SH-SY5Y (cell line): Measurements from ENCODE around the gene EPB41L3.

Experiments
- GATA2 ChIP-seq: IDR thresholded peaks from 2 replicates; pipeline ENCODE4 v1.6.1; 2011; ENCODE audit warnings: mild to moderate bottlenecking, low read depth, low read length
- GATA3 ChIP-seq: IDR thresholded peaks from 2 replicates; pipeline ENCODE4 v1.6.1; 2011; ENCODE audit warnings: low read depth, mild to moderate bottlenecking, low read length, moderate library complexity

Gene EPB41L3

DNA sequence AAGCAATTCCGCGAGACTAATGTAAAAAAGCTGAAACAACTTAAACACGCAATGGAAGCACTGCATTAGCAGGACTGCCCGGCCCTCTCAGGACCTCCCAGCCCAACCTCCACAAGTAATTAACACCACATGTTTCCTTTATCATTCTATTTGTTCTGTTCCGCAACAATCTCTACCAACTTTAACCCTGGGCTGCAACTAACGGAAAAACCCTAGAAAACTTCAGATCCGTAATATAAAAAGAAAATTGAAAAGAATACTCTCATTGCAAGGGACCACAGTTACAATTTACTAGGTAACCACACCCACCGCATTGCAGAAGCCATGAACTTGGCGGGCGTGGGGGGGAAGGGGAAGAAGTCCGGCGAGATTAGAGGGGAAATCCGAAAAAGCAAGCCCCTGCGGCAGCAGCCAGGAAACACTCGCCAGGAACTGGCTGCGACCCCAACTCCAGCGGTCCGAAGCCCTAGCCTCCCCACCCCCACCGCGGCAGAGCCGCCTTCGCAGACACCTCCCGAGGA lies 1.2 kb downstream of the EPB41L3 start:
- no peak for TF ChIP-seq GATA3
- no peak for TF ChIP-seq GATA2

DNA sequence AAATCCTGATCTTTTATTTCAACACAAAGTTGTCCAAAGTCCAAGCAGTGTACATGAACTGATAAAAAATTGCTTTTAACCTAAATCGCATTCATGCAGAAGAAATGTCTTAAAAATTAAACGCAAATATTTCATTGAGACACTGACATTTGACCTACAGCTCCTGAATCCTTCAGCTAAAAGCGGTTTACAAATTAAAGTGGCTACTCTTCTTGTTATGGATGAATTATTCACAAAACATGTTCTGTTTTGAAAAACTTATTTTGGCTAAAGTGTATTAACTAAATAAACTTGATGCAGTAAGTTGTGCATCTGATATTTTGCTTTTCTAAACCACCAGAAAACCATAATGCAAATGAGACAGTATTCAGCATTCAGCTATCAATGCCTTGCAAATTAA lies 2.2 kb downstream of the EPB41L3 start:
- TF ChIP-seq GATA3: no peak
- TF ChIP-seq GATA2: no peak

DNA sequence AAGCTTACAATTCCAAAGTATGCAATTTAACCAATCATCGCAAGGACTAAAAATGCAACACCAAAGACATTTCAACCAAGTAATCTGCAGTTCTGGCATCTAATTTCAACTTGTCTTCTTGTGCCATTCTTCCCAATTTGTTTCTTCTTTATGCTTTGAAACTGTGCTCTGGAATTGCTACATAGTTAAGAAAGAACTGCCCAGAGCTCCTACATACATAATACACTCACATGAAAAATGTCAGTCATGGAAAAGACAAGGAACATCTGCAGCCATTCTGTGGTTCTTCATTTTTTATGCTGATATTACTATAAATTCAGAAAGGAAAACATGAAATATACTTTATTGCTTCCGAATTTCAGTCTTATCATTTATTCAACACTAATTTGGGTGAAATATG lies 4.4 kb downstream of the EPB41L3 start:
- TF ChIP-seq GATA3 (no peak), GATA2 (no peak)

DNA sequence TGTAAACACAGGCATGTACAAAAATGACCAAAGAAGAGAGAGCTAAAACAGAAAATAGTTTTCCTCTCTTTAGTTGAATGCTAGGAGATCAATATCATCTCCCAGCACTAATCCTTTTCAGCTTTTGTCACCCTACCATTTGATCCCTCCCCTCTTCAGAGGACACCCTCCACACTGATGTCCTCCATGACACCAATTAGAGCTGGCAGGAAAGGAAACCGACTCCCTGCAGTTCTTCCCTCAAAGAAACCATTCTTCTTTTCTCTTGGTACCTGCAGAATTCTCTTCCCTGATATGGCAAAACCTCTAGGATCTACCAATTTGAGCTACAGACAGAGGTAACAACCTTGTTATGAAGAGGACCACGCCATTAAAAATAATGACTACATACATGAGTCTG lies 5.3 kb downstream of the EPB41L3 start:
- TF ChIP-seq GATA3: no peak
- TF ChIP-seq GATA2: no peak

DNA sequence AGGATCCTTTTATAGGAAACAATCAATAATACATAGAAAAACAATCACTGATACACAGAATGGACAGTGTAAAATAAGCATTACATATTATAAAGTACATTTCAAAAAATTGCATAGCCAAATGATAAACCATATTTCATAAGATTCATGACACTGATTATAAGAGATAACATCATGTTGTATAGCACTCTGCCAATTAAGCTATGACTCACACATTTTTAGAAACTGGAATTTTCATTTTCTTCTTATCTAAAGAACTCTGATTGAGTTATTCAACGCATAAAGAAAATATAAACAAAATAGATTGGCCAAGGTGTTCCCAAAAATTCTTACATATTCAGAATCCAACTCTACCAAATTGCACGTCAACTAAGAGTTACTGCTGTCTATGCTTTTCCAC lies 5.9 kb downstream of the EPB41L3 start:
- TF ChIP-seq GATA3: no peak
- no peak for TF ChIP-seq GATA2

DNA sequence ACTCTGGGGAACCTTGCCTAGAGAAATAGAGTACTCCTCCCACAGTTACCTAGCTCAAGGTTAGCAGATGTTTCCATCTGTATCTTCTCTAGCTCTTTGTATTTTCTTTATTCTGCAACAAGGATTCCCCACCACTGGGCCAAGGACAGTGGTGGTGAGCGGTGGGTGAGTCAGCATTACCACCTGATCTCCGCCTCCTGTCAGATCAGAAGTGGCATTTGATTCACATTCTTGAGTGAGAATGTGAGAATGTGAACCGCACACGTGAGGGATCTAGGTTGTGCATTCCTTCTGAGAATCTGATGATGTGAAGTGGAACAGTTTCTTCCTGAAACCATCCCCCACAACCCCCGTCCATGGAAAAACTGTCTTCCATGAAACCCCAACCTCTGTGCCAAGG lies 9.0 kb downstream of the EPB41L3 start:
- TF ChIP-seq GATA2: no peak
- no peak for TF ChIP-seq GATA3

DNA sequence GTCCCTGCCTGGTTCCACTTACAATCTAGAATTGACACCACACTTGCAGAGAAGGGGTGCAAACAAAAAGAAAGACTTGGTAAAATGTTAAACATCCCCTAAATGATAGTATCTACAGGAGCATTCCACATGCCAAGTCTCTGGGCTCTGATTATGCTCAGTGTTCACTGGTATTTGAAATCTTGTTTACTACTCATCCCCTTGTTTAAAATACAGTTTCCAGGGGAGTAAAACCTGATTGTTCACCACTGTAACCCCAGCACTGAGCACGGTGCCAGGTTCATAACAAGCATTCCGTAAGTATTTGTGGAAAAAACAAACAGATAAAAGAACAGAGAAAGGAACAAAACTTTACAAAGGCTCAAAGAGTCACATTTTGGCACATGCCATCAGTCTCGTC lies 11.7 kb downstream of the EPB41L3 start:
- no peak for TF ChIP-seq GATA2
- no peak for TF ChIP-seq GATA3

DNA sequence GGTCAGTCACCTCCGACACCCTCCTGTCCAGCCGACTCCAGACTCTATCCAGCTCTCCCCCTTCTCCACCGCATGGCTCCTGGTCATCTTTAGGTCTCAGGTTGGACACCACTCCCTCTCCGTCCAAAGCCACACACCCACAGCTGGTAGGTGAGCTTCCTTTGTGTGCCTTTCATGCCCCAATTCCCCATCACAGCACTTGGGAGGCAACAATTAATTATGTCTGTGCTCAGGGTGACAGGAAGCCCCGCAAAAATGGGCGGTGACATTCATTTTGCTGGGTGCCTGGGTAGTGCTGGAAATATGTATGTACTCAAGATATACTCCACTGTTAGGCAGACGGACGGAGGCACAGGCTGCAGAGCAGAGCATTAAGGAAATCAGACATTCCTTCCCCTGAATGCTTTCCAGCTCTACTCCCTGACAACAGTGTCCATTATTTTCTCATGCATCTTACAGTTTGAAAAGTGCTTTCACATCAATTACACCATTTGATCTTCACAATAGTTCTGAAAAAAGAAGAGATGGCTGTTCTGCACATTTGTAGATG lies 13.1 kb downstream of the EPB41L3 start:
- TF ChIP-seq GATA3 (no peak), GATA2 (no peak)

DNA sequence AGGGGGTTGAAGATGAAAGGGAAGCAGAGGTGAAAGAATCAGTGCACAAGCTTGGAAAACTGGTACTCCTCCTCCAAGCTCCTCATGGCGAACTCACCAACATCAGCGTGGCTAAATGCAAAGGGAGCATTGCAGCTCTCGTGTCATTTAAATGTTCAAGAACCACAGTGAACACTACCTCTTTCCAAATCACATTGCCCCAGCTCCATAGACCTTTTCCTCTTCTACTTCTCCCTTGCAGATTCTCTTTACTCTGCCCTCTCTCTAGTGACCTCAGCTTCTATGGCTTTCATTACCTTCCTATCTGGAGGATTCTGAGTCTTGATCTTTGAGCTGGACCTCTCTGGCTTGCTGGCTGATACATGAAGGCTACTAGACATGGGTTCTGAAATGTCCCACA lies 14.3 kb downstream of the EPB41L3 start:
- no peak for TF ChIP-seq GATA3
- no peak for TF ChIP-seq GATA2

DNA sequence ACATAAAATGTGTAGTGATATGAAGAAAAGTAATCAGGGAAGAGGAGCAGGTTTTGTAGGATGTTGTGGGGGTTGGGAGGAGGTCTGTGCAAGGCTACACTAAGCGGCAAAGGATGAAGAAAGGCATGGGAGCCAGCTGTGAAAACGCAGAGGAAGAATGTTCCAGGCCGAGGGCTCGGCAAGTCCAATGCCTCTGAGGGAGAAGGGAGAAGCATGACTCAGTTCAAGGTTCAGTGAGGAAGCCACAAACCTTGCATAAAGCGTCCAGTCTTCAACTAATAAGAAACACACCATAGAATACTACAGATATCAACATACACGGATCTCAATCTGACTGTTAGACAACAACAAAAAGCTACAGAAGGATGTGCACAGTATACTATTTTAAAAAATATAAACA lies 16.2 kb downstream of the EPB41L3 start:
- TF ChIP-seq GATA2 (no peak), GATA3 (no peak)

DNA sequence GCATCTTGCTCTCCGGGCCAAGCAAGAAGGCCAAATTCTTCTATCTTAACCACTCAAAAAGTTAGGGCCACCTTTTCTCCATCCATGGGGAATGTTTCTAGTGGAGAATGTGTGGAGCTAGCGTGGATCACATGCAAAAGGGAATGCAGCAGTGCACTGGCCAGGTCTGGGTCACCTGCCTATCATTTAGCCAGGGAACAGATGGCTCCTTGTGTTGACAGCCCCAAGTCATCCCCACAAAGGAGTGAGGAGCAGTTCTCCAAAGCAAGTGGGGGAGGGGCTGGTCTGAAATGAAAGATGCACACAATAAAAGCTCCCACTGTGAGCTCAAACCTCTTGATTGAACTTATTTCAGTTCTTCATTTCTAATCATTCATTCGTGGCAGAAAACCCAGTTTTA lies 19.1 kb downstream of the EPB41L3 start:
- TF ChIP-seq GATA3 (no peak), GATA2 (no peak)

DNA sequence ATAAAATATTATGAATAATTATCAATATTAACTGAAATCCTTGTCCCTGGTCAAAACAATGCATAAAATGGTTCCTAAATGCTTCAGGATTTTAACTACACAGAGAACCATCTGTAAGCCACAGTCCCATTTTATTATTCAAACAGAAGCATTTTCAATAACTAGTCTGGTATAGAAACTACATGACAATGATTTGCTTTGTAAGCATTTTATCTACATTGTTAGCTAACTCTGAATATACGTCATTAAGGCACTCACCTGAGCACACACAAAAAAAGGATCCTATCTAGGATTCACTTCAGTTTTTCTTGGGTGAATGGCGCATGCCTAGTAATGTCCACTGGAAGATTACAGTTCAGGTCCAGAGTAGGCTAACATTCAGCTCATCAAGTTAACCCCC lies 22.8 kb downstream of the EPB41L3 start:
- no peak for TF ChIP-seq GATA3
- no peak for TF ChIP-seq GATA2

DNA sequence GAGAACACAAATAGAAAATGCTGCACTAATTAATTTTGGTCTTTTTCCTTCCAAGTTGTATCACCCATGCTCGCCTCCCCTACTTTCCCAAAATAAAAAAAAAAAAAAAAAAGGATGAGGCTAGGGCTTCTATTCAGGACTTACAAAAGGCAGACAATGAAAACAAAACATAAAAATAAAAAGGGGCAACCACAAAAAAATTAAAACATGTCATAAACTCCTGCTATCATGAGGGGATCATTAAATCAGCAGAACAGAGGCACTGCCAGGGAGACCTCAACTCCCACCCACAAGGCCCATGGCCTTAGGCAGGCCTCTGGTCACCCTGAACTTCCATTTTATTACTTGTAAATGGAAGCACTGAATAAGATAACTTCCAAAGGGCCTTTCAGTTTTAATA lies 23.3 kb downstream of the EPB41L3 start:
- TF ChIP-seq GATA3 (no peak), GATA2 (no peak)

DNA sequence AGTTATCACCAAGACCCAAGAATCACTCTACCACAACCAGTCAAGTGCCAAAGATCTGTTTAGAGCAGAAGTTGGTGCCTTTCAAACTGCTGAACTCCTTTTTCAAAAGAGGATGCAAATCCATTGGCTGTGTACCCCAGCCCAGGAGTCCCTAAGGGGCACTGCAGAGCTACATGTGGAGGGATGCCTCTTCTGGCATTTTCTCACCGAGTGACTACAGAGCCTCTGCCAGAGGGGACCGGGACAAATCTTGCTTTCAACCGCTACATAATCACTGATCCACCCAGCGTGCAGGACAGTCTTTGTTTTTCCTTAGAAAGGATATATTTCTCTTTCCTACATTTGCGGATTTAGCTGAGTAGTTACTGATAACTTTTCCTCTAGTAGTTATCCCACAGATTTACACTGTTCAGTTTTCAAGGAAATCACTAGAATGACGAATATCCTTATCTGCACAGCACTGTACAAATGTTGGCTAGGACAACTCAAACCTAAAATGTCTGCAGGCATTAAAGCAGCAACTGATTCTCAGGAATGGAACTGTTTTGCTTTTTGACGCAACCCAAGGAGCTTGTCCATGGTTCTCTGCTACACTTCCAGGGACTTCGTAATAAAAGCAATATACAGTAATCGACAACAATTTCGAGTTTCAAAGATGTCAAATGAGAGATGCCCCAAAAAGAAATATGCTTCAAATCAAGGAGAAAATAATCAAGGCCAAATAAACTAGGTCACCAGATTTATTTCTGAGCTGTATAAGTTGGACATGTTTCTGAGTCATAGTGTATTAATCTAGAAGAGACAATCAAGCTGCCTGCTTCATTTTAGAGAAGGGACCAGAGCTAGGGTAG lies 24.1 kb downstream of the EPB41L3 start:
- TF ChIP-seq GATA3 (no peak), GATA2 (no peak)

DNA sequence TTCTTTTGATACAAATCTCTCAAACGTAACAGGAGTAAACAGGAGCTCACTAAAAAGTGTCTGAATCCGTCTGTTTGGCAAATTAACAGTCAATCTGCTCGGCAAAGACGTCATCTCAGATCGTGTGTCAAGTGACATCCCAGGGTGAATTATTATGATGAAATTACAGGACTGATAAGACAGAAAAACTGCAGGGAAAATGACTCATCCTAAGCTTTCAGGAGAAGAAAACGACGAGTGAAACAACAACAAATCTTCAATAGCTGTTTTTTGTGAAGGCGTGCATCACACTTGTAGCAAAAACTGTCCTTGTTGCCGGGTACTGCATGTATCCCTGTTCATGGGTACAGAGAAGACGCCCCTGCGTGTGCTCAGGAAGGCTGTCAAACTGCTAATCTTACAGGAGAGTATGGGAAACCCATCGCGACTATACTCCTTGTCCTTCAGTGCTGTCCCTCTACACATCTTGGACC lies 24.9 kb downstream of the EPB41L3 start:
- TF ChIP-seq GATA2 (no peak), GATA3 (no peak)

DNA sequence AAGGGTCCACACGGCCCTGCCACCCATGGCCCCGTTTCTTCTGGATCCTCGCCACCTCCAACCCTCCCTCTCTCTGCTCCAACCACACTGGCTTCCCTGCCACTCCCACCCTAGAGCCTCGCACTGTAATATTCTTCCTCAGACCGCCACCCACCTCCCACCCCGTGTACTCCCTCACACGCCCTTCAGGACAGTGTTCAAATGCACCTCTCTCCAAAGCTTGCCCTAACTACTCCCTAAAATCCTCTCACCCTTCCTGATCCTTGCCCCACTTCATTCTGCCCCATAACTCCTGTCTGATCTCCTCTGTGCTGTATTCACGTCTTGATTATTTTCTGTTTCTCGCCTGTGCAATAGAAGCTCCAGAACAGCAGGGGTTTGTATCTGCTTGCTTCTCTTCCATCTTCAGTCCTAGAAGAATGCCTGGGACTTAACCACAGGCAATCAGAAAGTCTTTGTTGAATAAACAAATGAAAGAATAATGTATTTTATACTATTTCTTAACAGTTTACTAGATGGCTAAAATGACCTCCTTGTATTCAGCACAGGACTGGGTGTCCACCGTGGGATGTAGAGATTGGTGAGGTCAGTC lies 25.5 kb downstream of the EPB41L3 start:
- TF ChIP-seq GATA2: no peak
- no peak for TF ChIP-seq GATA3
